H7 (cell line): ENCODE results near the gene ARHGEF37. TPM values are rescaled to one million over a fixed set of nuclear protein-coding genes. Genes with fewer than 3 reads are reported as not detected.

Source experiments
- DNase-seq: peaks from one replicate; pipeline ENCODE4 v3.0.0; 2012
- H3K27me3 ChIP-seq: 2 replicates; pipeline ENCODE4 v1.6.0; 2011; ENCODE audit warnings: mild to moderate bottlenecking, low read length; ENCODE audit not compliant: control insufficient read depth, insufficient read depth
- H3K36me3 ChIP-seq: replicated peaks from 2 replicates; pipeline ENCODE4 v1.5.1; 2011; ENCODE audit warnings: low read length; ENCODE audit not compliant: control insufficient read depth, insufficient read depth
- H3K4me3 ChIP-seq: 2 replicates; pipeline ENCODE4 v1.5.1; 2011; ENCODE audit warnings: low read depth, mild to moderate bottlenecking, control low read depth, low read length, moderate library complexity; ENCODE audit not compliant: insufficient read depth
- total RNA-seq: library from RNA; depleted of rRNA; stranded (reverse); fragments of >200 nt; shearing (Covaris generic); gene quantifications from 2 replicates; pipeline ENCODE4 v1.2.3, GENCODE V29; 2014; rRNA removed

ARHGEF37 gene
- total RNA-seq, 1 experiment from 2014 or later = 0.14 TPM

DNA sequence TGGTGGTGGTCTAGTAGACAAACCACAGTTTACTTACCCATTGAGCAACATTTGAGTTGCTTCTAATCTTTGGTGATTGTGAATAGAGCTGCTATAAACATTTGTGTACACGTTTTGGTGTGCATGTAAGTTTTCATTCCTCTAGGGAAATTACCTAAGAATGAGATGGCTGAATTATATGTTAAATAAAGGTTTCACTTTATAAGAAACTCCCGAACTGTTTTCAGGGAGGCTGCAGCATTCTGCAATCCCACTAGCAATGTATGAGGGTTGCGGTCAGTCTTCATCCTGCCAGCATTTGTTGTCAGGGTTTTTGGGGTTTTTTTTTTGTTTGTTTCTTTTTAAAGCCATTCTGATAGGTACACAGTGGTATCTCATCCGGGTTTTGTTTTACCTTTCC lies 103.1 kb downstream of the ARHGEF37 start:
- DNase-seq = no peak
- no peaks in the 10 kb centered on the region for H3K36me3 ChIP-seq
- no peaks in the 10 kb centered on the region for H3K27me3 ChIP-seq
- no peak overlapping the region for H3K4me3 ChIP-seq

Other genes starting within 250 kb of the ARHGEF37 start
- gene GRPEL2, start 236.0 kb upstream of the ARHGEF37 start, total RNA-seq = 36.1 and 37.0 TPM in 2 replicates
- gene PCYOX1L, start 223.5 kb upstream of the ARHGEF37 start, total RNA-seq = 6.5 and 9.4 TPM in 2 replicates
- gene IL17B, start 202.2 kb upstream of the ARHGEF37 start, total RNA-seq = not detected in 2 replicates
- gene CSNK1A1, start 30.1 kb upstream of the ARHGEF37 start, total RNA-seq = 220 and 262 TPM in 2 replicates
- gene PPARGC1B, start 148.8 kb downstream of the ARHGEF37 start, total RNA-seq = 5.8 and 6.1 TPM in 2 replicates